Measurements from ENCODE around the gene JMJD4.

JMJD4 gene

DNA sequence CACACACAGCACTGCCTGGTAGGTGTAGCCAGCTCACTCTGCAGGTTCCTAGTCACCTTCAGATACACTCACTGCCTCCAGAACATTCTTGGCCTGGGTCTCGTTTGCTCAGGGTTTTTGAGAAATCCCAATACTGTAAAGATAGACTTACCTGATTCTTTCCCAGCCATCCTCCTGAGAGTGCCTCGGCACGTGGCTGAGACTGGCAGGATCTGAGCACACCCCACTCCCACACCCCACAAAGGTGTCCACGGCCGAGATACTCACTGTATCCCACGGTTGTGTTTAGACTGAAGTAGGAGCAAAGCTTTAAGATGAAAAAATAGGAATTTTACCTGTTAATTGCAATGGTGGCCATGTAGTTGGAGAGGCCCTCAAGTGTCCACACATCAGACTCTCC, 33.5 kb upstream of the JMJD4 start:
- DNase-seq (ENCODE audit: low read depth in 2 of 2) = no peak

DNA sequence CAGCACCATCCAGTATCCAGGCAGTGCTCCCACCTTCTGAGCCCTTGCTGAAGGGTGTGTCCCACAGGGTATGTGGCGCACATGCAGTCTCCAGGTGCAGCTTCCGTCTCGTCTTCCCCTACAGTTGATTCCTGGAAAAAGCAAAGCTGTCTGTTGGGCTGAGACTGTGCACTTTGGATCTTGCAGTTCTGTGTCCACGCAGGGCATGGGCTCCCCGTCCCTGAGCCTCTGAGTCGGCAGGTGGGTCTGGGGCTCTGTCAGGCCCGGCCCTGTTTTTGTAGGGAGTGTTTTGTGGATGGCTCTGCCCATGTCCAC, 33.0 kb upstream of the JMJD4 start:
- DNase-seq (ENCODE audit: low read depth in 2 of 2) = no peak

DNA sequence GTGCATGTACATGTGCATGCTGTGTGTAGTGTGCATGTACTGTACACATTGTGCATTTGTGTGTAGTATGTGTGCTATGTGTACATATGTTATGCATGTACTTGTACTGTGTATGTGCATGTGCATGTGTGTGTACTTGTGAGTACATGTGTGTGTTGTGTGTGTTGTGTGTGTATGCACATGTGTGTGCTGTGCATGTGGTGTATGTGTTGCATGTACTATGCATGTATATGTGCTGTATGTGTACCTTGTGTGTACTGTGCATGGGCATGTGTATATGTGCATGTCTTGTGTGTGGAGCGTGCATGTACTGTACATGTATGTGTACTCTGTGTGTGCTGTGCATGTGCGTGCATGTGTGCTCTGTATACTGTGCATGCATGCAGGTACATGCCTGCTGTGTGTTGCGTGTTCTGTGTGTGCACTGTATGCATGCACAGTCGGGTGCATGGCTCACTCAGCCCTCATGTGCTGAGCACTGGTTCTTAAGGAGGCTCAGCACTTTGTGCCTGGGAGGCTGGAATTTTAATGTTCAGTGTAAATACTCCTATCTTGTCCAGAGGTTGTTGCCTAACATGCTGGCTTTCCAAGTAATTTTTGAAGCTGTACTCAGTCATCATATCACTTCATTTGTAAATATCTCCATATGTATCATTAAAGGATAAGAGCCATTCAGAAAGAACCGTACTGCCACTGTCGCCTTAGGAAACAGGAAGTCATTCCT, 32.5 kb upstream of the JMJD4 start:
- no peak for DNase-seq (ENCODE audit: low read depth in 2 of 2)

DNA sequence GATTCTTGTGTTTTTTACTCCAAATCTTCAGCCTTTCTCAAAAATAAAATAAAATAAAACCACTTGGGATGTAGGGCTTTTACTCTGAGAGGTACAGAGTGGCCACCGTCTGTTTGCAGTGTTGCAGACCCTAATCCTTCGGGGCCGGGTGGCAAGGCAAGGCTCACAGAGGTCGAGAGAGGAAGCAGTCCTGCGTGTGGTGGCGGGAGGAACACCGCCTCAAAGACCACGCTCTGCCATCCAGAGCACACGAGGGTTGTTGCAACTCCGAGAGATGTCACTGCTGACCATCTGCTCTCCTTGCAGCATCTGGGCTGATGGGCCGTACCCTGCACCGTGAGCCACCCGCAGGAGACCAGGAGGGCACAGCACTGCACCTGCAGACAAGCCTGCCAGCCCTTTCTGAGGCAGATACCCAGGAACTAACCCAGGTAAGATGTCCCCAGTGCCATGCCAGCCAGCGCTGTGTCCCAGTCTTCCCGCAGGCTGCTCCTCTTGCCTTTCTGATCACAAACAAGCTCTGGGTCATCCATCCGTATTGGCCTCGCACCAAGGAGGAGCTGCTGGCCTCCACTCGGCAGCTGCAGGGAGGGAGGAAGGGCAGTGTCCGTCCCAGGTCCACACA, 31.7 kb upstream of the JMJD4 start:
- no peak for DNase-seq (ENCODE audit: low read depth in 2 of 2)

DNA sequence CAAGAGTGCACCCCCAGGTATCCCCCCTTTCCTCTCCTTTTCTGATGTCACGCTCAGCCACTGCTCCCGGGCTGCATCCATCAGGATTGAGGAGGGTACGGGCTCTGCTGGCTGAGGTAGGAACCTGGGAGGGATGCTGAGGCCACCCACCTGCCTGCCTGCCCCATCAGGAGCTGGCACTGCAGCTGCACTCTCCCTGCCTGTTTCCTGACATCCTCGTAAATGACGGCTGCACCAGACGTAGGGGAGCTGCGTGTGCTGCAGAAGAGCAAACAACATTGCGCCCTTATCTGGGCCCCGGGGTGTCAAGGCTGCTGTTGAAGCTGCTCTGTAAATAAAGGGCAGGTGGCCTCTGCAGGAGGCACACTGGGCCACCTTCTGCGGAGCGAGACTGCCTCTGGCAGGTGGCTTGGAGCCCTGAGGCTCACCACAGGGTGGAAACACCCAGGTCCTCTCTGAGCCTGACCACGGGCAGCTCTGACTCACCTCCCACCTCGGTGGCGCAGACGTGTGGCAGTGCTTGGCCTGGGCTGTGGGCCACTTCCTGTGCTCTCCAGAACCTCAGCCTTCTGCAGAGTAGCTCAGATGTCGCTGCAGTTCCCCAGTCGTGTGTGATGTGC, 31.0 kb upstream of the JMJD4 start:
- peak; percentile 73 to 76 for DNase-seq (ENCODE audit: low read depth in 2 of 2)

DNA sequence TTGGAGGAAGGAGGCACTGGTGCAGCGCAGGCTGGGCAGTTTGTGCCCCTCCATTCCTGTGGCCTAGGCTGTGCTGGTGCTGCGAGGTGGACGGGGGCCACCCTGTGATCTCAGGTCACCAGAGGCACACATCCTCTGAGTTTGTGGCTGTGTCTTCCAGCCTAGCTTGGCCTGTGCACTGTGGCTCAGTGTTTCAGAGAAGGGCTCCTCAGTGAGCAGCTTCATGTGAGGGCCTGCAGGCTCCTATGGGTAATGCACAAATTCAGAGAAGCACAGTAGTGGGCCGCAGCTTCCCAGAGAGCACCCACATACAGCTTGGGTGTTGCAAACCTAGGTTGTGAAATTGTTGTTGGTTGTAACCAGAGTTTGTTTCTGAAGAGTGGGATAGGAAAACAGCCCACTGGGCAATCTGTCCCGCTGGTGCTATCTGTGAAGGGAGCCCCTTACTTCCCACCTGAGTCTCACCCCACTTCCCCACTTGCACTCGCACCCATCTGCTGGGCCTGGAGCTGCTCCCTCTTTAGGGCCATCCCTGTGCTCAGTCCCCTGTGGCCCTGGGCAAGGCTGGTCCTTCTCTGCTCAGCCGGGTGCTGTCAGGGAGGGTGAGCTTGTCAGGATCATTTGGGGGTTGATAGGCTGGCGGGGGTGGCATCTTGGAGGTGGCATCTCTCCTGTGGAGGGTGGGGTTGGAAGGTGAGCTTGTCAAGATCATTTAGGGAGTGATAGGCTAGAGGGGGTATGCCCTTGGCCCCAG, 30.3 kb upstream of the JMJD4 start:
- no peak for DNase-seq (ENCODE audit: low read depth in 2 of 2)

DNA sequence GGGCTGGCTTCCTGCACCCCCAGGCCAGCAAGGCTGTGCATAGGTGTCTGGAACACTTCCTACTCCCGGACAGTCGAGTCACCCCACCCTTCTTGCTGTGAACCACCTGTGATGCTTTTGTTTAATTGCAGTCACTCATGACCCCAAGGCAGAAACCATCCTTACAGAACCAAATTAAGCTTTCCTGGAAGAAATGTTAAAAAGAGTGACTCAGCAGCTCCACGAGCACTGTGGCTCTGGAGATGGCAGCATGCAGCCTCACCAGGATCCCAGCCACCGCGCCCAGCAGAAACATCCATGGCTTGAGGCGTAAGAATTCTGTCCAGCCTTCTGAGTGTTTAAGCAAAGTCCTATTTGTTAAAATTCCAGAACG, 28.9 kb upstream of the JMJD4 start:
- no peak for DNase-seq (ENCODE audit: low read depth in 2 of 2)

DNA sequence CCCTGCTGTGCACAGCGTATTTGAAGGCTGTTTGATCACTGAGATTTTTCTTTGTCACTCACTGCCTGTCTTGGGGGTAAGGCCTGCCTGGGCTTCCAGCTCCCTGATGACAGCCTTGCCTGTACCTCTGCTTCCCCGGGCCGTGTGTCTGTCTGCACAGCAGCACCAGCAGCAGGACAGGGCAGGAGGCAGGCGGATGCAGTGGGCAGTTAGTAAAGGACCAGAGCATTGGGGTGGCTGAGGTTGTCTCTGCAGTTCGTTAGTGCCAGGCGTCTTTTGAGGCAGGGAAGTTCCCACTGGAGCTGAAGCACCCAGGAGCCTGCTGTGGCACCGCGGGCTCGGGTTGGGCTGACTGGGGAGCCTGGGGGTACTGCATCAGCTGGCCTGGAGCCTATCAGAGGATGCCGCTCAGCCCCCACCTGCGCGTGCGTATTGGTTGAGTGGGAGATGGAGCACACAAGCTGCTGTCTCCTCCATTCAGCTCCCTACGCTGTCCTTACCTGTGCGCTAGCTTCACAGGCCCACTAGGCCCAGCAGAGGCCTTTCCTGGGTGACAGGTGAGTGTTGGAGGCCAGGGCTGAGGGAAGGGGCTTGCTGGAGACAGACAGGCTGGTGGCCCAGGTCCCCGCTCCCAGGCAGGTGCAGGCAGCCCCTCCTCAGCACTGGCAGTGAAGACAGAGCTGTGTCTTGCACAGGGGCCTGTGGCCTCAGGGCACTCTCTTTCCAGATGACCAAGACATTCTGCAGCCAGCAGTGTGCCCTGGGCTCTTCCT, 28.3 kb upstream of the JMJD4 start:
- DNase-seq (ENCODE audit: low read depth in 2 of 2) = no peak

DNA sequence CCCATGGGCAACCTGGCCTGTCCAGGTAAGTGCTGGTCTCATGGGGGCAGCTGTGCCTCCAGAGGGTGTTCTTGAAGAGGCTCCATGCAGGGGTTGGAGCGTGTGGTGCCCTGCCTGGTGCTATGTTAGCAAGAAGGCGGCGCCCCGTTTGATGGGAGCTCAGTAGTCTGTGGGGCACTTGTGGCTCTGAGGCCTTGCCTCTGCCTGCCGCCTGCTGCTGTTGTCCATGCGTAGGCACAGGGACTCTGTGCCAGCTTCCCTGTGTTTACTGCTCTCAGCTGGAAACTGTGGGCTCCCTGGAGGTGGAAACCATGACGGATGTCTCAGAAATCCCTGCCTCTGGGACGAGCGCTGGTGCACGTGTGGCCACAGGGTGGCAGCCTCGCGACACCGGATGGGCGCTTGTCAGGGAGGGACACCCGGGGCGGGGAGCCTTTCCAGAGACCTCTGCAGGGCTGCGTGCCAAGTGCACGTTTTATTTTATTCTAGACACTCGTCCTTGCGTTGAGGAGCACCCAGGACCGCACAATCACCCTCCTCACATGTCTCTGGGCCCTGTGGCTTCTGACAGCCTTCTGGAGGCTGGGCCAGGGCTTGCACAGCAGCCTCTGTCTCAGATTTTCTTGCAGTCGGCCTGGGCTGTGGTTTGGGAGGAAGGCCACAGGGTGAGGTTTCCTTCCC, 27.3 kb upstream of the JMJD4 start:
- DNase-seq (ENCODE audit: low read depth in 2 of 2) = peak; percentile 73 to 76

DNA sequence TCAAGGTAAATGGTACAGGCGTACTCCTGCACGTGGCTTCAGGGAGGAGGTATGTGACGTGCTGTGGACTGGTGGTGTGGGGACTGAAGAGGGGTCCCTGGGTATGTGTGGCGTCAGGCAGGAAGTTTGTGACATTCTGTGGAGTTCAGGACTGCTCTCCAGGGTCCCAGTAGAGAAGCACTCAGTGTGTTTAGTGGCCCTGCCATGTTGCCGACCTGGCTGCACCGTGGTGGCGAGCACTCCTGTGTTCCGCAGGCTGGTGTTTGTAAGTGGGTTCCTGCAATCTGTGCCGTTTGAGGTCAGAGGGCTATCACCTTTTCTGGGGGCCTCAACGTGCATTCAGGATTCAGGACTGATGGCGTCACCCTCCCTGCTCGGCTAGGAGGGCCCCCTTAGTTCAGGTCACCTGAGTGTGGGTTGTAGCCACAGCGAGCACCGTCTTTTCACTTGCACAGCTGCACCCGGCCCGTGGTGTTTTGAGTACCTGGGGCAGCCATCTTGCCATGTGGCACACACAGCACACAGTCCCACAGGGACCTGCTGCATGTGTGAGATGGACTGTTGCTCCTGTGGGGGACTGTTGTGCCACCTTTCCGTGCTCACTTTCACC, 26.6 kb upstream of the JMJD4 start:
- no peak for DNase-seq (ENCODE audit: low read depth in 2 of 2)

DNA sequence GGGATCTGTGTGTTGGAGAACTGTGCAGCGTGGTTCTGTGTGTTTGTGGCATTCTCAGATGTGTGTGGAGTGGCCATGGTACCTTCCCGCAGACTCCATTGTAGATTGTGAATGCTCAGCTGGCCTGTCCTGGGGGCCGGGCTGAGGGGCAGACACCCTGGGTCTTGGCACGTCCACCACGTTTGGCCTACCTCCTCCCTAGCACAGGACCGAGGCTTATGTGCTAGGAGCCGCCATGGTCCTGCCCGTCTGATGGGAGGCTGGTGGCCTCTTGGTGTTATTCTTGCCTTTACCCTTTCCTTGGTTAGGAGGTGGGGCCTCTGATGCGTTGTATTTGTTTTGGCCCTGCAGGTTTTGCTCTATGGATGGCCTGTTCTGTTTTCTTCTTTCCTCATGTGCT, 25.3 kb upstream of the JMJD4 start:
- no peak for DNase-seq (ENCODE audit: low read depth in 2 of 2)

DNA sequence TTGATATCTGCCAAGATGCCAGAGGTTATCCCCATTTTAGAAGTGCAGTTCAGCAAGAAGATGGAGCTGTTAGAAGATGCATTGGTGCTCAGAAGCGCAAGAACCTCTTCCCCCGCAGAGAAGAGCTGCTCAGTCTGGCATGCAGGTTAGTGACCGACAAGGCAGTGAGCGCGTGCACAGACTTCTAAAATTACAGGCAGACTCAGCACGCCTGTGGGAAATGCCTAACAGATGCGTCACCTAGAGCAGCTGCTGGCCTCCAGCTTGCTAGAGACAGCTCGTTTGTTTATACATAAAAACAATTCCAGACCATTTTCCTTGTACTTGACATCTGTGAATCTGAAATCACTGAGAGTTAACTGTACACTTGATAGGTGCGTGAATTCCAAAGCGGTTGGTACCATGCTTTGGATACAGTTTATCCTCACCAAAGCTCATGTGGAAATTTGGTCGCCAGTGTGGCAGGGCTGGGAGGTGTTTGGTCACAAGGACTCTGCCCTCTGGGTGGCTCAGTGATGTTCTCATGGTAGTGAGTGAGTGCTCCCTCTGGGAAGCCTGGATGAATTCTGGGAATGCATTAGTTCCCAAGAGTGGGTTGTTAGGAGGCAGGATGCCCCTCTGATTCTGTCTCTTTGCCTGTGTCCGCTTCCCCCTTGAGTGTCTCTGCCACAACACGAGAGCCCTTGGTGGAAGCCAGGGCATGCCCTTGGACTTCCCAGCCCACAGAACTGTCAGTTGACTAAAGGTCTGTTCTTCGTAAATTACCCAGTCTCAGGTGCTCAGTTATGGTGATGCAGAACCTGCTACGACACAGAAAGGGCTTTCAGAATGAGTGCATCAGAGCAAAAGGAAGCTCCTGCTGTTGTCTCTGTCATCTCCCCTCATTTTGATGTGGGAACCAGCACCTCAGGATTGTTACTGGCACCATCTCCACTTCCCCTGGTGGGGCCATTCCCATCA, 24.5 kb upstream of the JMJD4 start:
- no peak for DNase-seq (ENCODE audit: low read depth in 2 of 2)

DNA sequence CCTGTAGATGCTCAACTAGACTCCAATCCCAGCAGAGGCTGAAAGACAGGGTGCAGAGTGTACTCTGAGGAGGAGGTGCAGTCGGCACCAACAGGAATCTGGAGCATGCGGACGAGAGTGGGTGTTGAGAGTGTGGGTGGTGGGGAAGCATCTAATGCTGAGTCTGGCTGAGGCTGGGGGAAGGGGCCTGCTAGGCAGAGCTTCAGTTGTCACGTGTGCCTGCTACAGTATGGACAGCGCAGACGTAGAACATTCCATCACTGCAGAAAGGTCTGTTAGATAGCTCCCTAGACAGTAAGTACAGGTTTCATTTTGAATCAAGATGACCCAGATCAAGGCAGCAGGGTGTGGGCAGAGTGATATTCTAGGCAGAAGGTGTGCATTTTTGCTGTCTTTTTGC, 23.3 kb upstream of the JMJD4 start:
- no peak for DNase-seq (ENCODE audit: low read depth in 2 of 2)

DNA sequence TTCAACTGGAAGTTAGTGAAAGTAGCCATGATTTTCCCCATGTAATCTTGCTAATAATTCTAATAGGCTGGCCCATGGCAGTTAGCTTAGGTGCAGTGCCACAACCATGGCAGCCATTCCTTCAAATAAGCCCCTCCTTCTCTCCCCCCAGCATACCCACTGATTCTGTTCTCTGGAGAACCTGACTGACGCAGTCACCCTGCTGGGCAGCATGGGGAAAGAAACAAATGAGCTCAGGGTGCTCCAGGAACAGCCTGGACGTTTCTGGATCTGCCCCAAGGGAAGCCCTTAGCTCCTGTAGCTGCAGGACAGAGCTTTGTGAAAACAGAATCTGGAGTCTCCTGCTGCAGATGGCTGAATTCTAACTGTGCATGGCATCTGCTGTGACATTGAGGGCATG, 22.7 kb upstream of the JMJD4 start:
- no peak for DNase-seq (ENCODE audit: low read depth in 2 of 2)

DNA sequence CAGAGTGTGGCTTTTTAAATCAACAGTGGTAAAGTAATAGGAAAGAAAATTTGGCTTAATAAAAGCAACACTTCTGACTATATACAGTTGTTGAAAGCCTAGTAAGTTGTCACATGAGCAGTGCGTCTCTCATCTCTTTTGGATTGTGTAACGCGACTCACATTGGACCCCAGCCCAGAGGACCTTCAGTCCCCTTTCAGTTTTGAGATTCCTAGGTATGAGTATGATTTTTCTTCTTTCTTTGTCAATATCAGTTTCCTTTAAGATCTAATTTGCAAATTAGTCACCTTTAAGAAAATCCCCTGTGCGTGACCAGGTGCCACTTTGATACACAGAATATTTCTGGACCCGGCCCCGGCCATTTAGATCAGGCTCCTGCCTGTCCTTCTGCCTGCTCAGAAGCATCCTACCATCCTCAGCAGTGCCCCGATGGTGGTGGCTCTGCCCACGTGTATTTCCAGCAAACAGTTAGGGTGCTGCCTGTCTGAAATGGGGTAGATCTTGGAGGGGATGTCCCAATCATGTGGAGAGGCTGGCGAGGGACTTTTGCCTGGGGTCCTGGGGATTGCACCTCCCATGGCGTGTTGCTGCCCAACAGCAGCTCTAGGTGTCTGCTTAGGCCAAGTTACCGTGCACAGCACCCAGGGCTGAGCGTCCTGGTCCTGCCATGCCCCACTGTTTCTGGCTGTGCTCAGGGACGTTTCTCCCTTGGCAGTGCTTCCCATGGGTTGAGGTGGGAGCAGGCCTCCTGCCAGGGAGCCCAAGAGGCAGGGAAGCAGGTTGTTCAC, 21.3 kb upstream of the JMJD4 start:
- no peak for DNase-seq (ENCODE audit: low read depth in 2 of 2)

DNA sequence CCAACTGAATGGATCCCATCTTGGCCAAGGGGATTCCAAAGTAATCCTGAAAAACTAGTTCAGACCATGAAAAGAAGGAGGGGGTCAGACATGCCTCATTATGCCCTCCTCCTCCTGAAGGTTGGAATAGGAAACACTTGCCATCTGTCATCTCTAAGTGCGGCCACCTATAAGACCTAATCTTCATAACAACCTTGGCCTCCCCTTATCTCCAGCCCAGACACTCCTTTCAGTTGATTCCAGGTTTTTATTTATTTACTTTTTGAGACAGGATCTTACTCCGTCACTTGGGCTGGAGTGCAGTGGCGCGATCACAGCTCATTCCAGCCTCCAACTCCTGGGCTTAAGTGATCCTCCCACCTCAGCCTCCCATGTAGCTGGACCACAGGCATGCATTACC, 19.9 kb upstream of the JMJD4 start:
- DNase-seq (ENCODE audit: low read depth in 2 of 2) = no peak

DNA sequence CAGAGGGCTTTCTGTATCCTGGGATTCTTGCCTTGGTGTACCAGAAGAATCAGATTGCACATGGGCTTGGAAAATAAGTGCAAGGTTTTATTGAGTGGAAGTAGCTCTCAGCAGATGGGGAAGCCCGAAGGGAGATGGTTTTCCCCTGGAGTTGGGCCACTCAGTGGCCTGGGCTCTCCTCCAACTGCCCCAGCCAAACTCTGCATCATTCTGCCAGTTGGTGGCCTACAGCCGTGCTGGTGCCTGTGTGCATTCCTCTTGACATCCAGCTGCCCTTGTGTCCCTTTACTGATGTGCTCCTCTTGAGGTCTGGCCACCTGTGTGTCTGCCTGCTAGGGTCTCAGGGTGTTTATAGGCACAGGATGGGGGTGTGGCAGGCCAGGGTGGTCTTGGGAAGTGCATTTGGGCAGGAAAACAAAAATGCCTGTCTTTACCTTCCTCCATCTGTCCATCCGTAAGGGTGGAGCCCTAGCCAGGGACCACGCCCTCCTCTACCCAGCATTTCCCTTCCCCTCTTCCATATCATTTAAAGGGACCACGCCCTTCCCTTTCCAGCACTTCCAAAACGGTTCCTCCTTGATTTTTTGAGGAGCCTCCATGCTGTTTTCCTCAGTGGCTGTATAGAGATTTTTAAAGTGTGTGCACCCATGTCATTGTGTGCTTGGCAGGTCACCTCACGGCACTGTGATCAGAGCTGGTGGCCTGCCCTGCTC, 19.1 kb upstream of the JMJD4 start:
- no peak for DNase-seq (ENCODE audit: low read depth in 2 of 2)

DNA sequence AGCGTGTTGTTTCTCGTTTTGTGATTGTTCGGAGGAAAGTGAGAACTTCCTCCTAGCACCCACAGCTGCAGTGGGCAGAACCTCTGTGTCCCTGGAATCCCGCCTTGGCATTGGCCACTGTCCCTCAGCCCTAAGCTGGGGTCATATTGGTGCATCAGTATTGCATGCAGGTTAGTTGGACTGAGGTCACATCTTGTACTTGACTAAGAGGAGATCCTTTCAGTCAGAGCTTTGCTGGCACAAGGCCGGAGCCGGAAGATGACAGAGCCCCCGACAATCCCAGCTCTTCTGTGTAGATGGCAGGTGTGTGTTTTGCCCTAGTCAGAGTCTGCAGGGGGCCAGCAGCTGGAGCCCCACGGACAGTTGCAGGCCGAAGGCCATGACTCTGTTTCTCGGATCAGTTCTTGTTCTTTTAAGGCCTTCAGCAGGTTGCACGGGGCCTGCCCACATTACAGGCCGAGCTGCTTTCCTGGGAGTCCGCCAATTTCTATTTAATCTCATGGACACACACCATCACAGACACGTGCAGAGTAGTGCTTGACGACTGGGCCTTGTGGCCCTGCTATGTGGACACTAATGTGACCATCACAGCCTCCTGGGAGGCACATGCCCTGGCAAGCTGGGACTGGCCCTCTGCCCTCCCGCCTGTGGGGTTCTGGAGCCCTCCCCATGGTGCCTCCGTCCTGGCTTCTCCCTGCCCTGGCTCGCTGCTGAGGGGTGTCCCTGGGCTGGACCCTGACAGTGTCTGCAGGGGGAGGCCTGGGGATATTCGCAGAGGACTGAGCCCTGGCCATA, 15.0 kb upstream of the JMJD4 start:
- DNase-seq (ENCODE audit: low read depth in 2 of 2) = no peak
